ENCODE results near the gene PTPRG. TPM values are rescaled to one million over a fixed set of nuclear protein-coding genes. Genes with fewer than 3 reads are reported as not detected.

The PTPRG gene
- total and polyA plus RNA-seq, 2 experiments from 2014 or later: 24.4 to 131 TPM

DNA sequence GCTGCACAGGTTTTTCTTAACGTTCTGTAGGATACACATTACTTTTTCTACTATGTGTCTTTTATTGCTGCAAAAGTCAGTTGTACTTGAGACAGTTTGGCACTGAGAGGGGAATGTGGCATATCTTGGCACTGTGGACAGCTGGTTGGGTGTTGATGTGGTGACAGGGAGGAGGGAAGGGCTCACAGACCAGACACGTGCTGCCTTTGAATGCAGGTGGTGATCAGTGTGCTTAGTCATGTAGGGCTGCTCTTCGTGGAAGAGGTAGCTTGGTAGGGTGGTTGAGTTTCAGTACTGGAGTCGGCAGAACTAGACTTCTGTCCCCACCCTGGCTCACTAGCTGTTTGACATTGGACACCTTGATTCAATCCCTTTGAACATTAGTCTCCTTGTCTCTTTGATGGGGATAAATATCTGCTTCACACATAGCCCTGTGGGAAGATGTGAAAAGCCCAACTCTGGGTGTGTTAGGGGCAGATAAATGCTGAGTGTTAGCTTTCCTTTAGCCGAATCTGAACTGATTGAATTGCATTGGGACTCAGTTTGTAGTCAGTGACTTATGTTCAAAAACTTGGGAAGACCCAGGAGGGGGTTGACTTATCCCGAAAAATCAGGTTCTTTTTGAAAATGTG is 108.4 kb downstream of the PTPRG start (continued):
- TF ChIP-seq EZH2phosphoT487 (IDR thresholded peaks at IDR 0.05; ENCODE audit: unreplicated experiment) (no peak), ZNF114 (CRISPR knock-in tag; IDR thresholded peaks at IDR 0.05) (no peak), ZNF331 (CRISPR knock-in tag; IDR thresholded peaks at IDR 0.05; ENCODE audit: low read depth) (no peak), POLR2AphosphoS5 (IDR thresholded peaks at IDR 0.05; ENCODE audit: low read depth) (no peak), EZH2 (IDR thresholded peaks at IDR 0.05; ENCODE audit: low read depth, unreplicated experiment) (no peak)
- TF ChIP-seq, protein P1, sequence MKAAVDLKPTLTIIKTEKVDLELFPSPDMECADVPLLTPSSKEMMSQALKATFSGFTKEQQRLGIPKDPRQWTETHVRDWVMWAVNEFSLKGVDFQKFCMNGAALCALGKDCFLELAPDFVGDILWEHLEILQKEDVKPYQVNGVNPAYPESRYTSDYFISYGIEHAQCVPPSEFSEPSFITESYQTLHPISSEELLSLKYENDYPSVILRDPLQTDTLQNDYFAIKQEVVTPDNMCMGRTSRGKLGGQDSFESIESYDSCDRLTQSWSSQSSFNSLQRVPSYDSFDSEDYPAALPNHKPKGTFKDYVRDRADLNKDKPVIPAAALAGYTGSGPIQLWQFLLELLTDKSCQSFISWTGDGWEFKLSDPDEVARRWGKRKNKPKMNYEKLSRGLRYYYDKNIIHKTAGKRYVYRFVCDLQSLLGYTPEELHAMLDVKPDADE (IDR thresholded peaks at IDR 0.05): no peak
- TF ChIP-seq, protein P2, sequence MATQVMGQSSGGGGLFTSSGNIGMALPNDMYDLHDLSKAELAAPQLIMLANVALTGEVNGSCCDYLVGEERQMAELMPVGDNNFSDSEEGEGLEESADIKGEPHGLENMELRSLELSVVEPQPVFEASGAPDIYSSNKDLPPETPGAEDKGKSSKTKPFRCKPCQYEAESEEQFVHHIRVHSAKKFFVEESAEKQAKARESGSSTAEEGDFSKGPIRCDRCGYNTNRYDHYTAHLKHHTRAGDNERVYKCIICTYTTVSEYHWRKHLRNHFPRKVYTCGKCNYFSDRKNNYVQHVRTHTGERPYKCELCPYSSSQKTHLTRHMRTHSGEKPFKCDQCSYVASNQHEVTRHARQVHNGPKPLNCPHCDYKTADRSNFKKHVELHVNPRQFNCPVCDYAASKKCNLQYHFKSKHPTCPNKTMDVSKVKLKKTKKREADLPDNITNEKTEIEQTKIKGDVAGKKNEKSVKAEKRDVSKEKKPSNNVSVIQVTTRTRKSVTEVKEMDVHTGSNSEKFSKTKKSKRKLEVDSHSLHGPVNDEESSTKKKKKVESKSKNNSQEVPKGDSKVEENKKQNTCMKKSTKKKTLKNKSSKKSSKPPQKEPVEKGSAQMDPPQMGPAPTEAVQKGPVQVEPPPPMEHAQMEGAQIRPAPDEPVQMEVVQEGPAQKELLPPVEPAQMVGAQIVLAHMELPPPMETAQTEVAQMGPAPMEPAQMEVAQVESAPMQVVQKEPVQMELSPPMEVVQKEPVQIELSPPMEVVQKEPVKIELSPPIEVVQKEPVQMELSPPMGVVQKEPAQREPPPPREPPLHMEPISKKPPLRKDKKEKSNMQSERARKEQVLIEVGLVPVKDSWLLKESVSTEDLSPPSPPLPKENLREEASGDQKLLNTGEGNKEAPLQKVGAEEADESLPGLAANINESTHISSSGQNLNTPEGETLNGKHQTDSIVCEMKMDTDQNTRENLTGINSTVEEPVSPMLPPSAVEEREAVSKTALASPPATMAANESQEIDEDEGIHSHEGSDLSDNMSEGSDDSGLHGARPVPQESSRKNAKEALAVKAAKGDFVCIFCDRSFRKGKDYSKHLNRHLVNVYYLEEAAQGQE (IDR thresholded peaks at IDR 0.05; ENCODE audit: unreplicated experiment): no peak

DNA sequence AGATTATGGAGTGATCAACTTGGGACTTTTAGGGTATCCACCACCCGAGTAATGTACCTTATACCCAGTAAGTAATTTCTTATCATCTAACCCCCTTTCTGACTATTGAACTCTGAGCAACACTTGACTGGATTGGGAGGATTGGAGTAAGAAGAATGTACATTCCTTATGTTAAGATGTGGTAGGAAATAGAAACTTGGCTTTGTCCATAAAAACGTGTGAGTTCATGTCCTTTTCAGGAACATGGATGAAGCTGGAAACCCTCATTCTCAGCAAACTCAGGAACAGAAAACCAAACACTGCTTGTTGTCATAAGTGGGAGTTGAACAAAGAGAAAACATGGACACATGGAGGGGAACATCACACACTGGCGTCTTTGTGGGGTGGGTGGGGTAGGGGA is 112.3 kb downstream of the PTPRG start:
- Histone ChIP-seq H3F3A (replicated peaks; ENCODE audit: low read depth) (no peaks in the 10 kb centered on the region), H3K79me2 (replicated peaks; ENCODE audit: insufficient read depth) (peaks cover 80% of the 10 kb centered on the region), H3K4me1 (ENCODE audit: insufficient read depth) (peaks cover 40% of the 10 kb centered on the region), H3K9me2 (ENCODE audit: insufficient read depth) (no peaks in the 10 kb centered on the region), H3K36me3 (ENCODE audit: insufficient read depth) (no peaks in the 10 kb centered on the region), H2AFZ (no peak overlapping the region), H3K4me2 (no peak overlapping the region), H4K20me1 (replicated peaks; ENCODE audit: insufficient read depth) (peaks cover 10% of the 10 kb centered on the region; the same call in 1 of the 2 replicates), H3K27me3 (ENCODE audit: insufficient read depth) (no peaks in the 10 kb centered on the region), H3K4me3 (no peak overlapping the region), H3K27ac (ENCODE audit: low read depth) (no peak overlapping the region; the same call in 1 of the 2 replicates)
- Mint-ChIP-seq H3K36me3 (ENCODE audit: low read depth) (peaks cover 30% of the 10 kb centered on the region), H3K9me3 (peaks cover 18% of the 10 kb centered on the region), H3K4me3 (no peak overlapping the region), H3K27me3 (ENCODE audit: insufficient read depth, low read depth, poor library complexity) (peaks cover 2% of the 10 kb centered on the region), H3K4me1 (peaks cover 56% of the 10 kb centered on the region), H3K27ac (no peak overlapping the region)
- ATAC-seq (no peak), DNase-seq (ENCODE audit: low spot score) (no peak)
- TF ChIP-seq NANOG (IDR thresholded peaks at IDR 0.05; ENCODE audit: borderline replicate concordance) (no peak), EZH2 (IDR thresholded peaks at IDR 0.05; ENCODE audit: low read depth, unreplicated experiment) (no peak), ZNF331 (CRISPR knock-in tag; IDR thresholded peaks at IDR 0.05; ENCODE audit: low read depth) (no peak), STAT1 (IDR thresholded peaks at IDR 0.05; ENCODE audit: unreplicated experiment) (no peak), CREB1 (CRISPR knock-in tag; IDR thresholded peaks at IDR 0.05; ENCODE audit: low read depth) (no peak), JUNB (IDR thresholded peaks at IDR 0.05; ENCODE audit: unreplicated experiment) (no peak), EZH2phosphoT487 (IDR thresholded peaks at IDR 0.05; ENCODE audit: unreplicated experiment) (no peak), ZNF114 (CRISPR knock-in tag; IDR thresholded peaks at IDR 0.05) (no peak)
- TF ChIP-seq, protein P2 (IDR thresholded peaks at IDR 0.05; ENCODE audit: unreplicated experiment): no peak
- TF ChIP-seq, protein P3, sequence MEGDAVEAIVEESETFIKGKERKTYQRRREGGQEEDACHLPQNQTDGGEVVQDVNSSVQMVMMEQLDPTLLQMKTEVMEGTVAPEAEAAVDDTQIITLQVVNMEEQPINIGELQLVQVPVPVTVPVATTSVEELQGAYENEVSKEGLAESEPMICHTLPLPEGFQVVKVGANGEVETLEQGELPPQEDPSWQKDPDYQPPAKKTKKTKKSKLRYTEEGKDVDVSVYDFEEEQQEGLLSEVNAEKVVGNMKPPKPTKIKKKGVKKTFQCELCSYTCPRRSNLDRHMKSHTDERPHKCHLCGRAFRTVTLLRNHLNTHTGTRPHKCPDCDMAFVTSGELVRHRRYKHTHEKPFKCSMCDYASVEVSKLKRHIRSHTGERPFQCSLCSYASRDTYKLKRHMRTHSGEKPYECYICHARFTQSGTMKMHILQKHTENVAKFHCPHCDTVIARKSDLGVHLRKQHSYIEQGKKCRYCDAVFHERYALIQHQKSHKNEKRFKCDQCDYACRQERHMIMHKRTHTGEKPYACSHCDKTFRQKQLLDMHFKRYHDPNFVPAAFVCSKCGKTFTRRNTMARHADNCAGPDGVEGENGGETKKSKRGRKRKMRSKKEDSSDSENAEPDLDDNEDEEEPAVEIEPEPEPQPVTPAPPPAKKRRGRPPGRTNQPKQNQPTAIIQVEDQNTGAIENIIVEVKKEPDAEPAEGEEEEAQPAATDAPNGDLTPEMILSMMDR (conservative IDR thresholded peaks at IDR 0.05; ENCODE audit: low read depth in 2 of 2): no peak

Measured in GM23338 (cell line).